ENCODE results near the gene TMA7. TPM values are rescaled to one million over a fixed set of nuclear protein-coding genes. Genes with fewer than 3 reads are reported as not detected.

Gene TMA7
- 383 and 572 TPM in 2 replicates for total RNA-seq

DNA sequence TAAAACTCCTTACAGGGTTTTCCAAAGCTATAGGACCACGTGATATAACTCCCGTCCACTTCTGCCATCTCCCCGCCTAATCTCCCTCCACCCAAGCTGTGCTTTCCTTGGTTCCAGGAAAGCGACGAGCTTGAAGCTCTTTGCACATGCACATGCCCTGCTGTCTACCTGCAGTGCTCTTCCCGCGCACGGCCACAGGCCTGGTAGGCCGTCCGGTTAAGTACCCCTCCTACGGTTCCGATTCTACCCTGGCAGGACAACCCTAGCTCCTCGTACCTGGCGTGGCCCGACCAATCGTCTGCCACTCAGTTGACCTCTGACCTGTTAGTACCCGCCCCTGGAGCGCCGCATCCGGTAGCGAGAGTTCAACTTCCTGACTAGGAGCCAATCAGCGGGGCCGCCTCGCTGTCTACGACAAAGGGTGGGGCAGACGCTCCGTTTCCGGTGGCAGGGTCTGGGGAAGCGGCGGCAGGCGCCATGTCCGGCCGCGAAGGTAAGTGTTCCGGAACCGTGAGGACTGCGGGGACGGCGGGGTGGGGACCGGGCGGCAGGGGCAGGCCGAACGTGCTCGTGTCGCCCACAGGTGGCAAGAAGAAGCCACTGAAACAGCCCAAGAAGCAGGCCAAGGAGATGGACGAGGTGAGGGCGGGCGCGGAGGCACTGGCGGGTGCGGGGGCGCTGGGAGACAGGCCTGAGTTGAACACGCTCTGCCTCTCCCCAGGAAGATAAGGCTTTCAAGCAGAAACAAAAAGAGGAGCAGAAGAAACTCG, at the start of gene TMA7, which contains the start of gene CCDC51:
TMA7 (plus strand) TSS at position 438 of the 770 bp plus-strand sequence; CDS start at position 478, 40 bp downstream.
CCDC51 (minus strand) TSS at position 300 of the 770 bp plus-strand sequence. CDS start 4,991 bp downstream, outside the sequence.

DNA sequence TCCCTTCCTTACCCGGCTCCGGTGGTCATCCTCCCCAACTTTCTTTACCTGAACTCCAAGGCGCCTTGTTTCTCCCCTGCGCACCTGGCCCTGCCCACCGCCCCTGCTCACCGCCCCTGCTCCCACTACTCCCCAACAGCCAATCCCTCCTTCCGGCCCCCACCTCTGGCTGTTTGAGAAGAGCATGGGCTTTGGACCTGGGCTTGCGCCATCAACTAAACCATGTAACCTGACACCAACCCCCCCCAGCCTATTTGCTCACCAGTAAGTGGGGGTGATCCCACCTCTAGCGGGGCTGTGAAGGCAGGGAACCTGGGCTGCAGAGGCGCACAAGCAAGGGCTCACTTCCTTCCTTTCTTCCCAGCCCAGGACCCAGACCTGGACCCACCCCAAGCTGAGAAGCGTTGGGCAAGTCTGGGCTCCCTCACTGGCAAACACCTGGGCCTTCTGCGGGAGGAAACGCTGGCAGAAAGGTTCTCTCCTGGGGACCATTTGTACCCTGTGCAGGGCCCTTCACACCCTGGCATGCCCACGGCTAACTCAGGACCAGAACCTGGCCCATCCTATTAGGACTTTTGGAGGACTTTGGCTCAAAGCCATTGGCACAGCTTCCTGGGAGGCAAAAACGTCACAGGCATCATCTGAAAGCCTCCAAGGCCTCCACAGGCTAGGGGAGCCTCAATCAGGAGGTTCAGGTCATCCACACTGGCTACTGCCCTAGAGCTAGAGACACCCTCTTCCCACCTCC, 9.9 kb upstream of the TMA7 start, which contains the start of gene PLXNB1:
PLXNB1 (minus strand) TSS at position 127 of the 748 bp plus-strand sequence. CDS start 5,475 bp downstream, outside the sequence.

DNA sequence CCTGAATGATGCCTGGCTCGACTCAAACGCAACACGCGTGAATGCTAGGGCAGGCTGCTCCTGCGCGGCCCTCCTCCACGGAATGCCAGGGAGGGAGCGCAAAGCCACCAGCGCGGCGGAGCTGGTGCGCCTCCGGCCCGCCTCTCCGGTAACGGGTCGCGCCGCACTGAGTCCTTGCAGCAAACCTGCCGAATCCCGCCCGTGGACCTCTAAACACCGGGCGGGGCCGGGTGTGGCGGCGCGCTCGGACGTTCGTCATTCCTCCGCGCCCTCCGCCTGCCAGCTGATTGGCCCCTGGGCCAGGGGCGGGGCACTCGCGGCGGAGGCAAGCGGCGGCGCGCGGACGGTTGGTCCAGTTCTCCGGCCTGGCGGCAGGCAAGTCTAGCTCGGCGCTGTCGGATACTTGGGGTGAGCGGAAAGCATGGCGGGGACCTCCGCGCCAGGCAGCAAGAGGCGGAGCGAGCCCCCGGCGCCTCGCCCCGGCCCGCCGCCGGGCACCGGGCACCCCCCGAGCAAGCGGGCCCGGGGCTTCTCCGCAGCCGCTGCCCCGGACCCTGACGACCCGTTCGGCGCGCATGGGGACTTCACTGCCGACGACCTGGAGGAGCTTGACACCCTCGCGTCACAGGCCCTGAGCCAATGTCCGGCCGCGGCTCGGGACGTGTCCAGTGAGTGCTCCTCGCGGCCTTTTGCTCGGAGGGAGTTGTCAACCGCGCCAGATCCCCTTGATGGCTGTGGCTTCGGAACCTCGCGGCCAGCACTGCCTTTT, 6.6 kb downstream of the TMA7 start, which contains the start of gene ATRIP:
ATRIP (plus strand) TSS at position 313 of the 769 bp plus-strand sequence; CDS start at position 422, 109 bp downstream.

Other genes starting within 250 kb of the TMA7 start
- 0.62 TPM in 1 of 2 replicates, not detected in the other for gene CAMP, start 216.8 kb upstream of the TMA7 start, total RNA-seq
- 4.1 and 6.5 TPM in 2 replicates for gene ZNF589, start 199.2 kb upstream of the TMA7 start, total RNA-seq
- gene NME6, start 138.9 kb upstream of the TMA7 start, total RNA-seq: 21.6 and 23.0 TPM in 2 replicates
- gene SPINK8, start 106.6 kb upstream of the TMA7 start, total RNA-seq: not detected in 2 replicates
- not detected in 2 replicates for gene FBXW12, start 68.0 kb upstream of the TMA7 start, total RNA-seq
- 49.2 and 84.9 TPM in 2 replicates for gene PLXNB1, start 10.2 kb upstream of the TMA7 start, total RNA-seq
- gene CCDC51, start 138 bp upstream of the TMA7 start, total RNA-seq: 30.1 and 39.5 TPM in 2 replicates
- gene ATRIP, start 6.5 kb downstream of the TMA7 start, total RNA-seq: 5.0 and 10.8 TPM in 2 replicates
- gene SHISA5, start 63.9 kb downstream of the TMA7 start, total RNA-seq: 173 and 174 TPM in 2 replicates
- 10.7 and 12.0 TPM in 2 replicates for gene PFKFB4, start 116.5 kb downstream of the TMA7 start, total RNA-seq
- 6.1 and 6.7 TPM in 2 replicates for gene UCN2, start 123.5 kb downstream of the TMA7 start, total RNA-seq
- 121 and 323 TPM in 2 replicates for gene COL7A1, start 155.1 kb downstream of the TMA7 start, total RNA-seq
- 599 and 603 TPM in 2 replicates for gene UQCRC1, start 169.4 kb downstream of the TMA7 start, total RNA-seq
- gene TMEM89, start 181.5 kb downstream of the TMA7 start, total RNA-seq: not detected in 2 replicates
- 52.5 and 53.9 TPM in 2 replicates for gene SLC26A6, start 195.2 kb downstream of the TMA7 start, total RNA-seq
- 1.0 and 1.1 TPM in 2 replicates for gene CELSR3, start 222.6 kb downstream of the TMA7 start, total RNA-seq
- gene NCKIPSD, start 245.7 kb downstream of the TMA7 start, total RNA-seq: 15.8 and 19.2 TPM in 2 replicates

All from hair follicular keratinocyte (primary cell).